Measurements from ENCODE around the gene P2RY11.

The P2RY11 gene

GRCh38 chr19:10155839-10156238 lies 44.3 kb downstream of the P2RY11 start:
- H3K27ac Mint-ChIP-seq, result no peak overlapping the region
- DNase-seq, result no peak
- no peaks in the 10 kb centered on the region for H3K9me3 Mint-ChIP-seq
- H3K27me3 Mint-ChIP-seq, result no peaks in the 10 kb centered on the region
- no peak for ATAC-seq
- H3K4me3 Mint-ChIP-seq, result no peak overlapping the region
- peaks cover 81% of the 10 kb centered on the region for H3K36me3 Mint-ChIP-seq (ENCODE audit: low read depth)
- no peaks in the 10 kb centered on the region for H3K4me1 Mint-ChIP-seq

- Mint-ChIP-seq H3K9me3 (no peaks in the 10 kb centered on the region), H3K4me3 (no peak overlapping the region), H3K27me3 (no peaks in the 10 kb centered on the region), H3K4me1 (no peaks in the 10 kb centered on the region), H3K27ac (no peak overlapping the region), H3K36me3 (ENCODE audit: low read depth) (peaks cover 78% of the 10 kb centered on the region)
- ATAC-seq (no peak), DNase-seq (no peak)
Measured at GRCh38 chr19:10158071-10158470, 46.6 kb downstream of the P2RY11 start.

- H3K9me3 Mint-ChIP-seq, result no peaks in the 10 kb centered on the region
- H3K27ac Mint-ChIP-seq, result no peak overlapping the region
- no peaks in the 10 kb centered on the region for H3K27me3 Mint-ChIP-seq
- ATAC-seq (peak; percentile 7), DNase-seq (no peak)
- no peak overlapping the region for H3K4me3 Mint-ChIP-seq
- no peaks in the 10 kb centered on the region for H3K4me1 Mint-ChIP-seq
- H3K36me3 Mint-ChIP-seq (ENCODE audit: low read depth), result peaks cover 80% of the 10 kb centered on the region
Measured at GRCh38 chr19:10158485-10158884, 47.0 kb downstream of the P2RY11 start.

- ATAC-seq, result no peak
- Mint-ChIP-seq H3K27me3 (no peaks in the 10 kb centered on the region), H3K36me3 (ENCODE audit: low read depth) (peaks cover 81% of the 10 kb centered on the region), H3K9me3 (no peaks in the 10 kb centered on the region), H3K4me1 (no peaks in the 10 kb centered on the region), H3K4me3 (no peak overlapping the region), H3K27ac (no peak overlapping the region)
- DNase-seq, result no peak
Measured at GRCh38 chr19:10159610-10160009, 48.1 kb downstream of the P2RY11 start.

- ATAC-seq, result no peak
- no peak overlapping the region for H3K27ac Mint-ChIP-seq
- DNase-seq, result no peak
- H3K9me3 Mint-ChIP-seq, result no peaks in the 10 kb centered on the region
- no peaks in the 10 kb centered on the region for H3K27me3 Mint-ChIP-seq
- H3K36me3 Mint-ChIP-seq (ENCODE audit: low read depth), result peaks cover 76% of the 10 kb centered on the region
- no peaks in the 10 kb centered on the region for H3K4me1 Mint-ChIP-seq
- no peak overlapping the region for H3K4me3 Mint-ChIP-seq
Measured at GRCh38 chr19:10163536-10163935, 52.0 kb downstream of the P2RY11 start.

Data from activated naive CD8-positive, alpha-beta T cell treated with anti-CD3 and anti-CD28 coated beads, Interleukin-2, amount 50 U/mL, for 24 hours (primary cell).